ENCODE measurements around the gene EML4. TPM values are rescaled to one million over a fixed set of nuclear protein-coding genes. Genes with fewer than 3 reads are reported as not detected.

Gene EML4
- total RNA-seq, 4 donors from 2014 or later: 11.6 to 29.8 (median 22.4) TPM

GRCh38 chr2:42328923-42329322 lies 159.8 kb downstream of the EML4 start:
- TF ChIP-seq, protein P1, sequence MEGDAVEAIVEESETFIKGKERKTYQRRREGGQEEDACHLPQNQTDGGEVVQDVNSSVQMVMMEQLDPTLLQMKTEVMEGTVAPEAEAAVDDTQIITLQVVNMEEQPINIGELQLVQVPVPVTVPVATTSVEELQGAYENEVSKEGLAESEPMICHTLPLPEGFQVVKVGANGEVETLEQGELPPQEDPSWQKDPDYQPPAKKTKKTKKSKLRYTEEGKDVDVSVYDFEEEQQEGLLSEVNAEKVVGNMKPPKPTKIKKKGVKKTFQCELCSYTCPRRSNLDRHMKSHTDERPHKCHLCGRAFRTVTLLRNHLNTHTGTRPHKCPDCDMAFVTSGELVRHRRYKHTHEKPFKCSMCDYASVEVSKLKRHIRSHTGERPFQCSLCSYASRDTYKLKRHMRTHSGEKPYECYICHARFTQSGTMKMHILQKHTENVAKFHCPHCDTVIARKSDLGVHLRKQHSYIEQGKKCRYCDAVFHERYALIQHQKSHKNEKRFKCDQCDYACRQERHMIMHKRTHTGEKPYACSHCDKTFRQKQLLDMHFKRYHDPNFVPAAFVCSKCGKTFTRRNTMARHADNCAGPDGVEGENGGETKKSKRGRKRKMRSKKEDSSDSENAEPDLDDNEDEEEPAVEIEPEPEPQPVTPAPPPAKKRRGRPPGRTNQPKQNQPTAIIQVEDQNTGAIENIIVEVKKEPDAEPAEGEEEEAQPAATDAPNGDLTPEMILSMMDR (IDR thresholded peaks at IDR 0.05): no peak
- TF ChIP-seq POLR2A (IDR thresholded peaks at IDR 0.05): no peak
- intact Hi-C loops (cut with DNase I): loop anchor here (10.0 kb wide), 1 partner anchor 234 kb away; no protein-coding TSS in a partner anchor

DNA sequence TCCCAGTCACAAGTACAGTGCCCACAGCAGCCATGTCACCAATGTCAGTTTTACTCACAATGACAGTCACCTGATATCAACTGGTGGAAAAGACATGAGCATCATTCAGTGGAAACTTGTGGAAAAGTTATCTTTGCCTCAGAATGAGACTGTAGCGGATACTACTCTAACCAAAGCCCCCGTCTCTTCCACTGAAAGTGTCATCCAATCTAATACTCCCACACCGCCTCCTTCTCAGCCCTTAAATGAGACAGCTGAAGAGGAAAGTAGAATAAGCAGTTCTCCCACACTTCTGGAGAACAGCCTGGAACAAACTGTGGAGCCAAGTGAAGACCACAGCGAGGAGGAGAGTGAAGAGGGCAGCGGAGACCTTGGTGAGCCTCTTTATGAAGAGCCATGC lies 160.6 kb downstream of the EML4 start:
- H3K27ac ChIP-seq: no peak overlapping the region
- no peaks in the 10 kb centered on the region for H3K9me3 ChIP-seq
- H3K36me3 ChIP-seq: peaks cover 0 to 69% (median 12%) of the 10 kb centered on the region in 3 donors
- intact Hi-C loops (cut with DNase I): loop anchor here (10.0 kb wide), 1 partner anchor 235 kb away; no protein-coding TSS in a partner anchor
- TF ChIP-seq, protein P1 (IDR thresholded peaks at IDR 0.05): no peak
- DNase-seq: no peak
- H3K27me3 ChIP-seq: no peaks in the 10 kb centered on the region
- peaks cover 0 to 14% (median 0%) of the 10 kb centered on the region in 3 donors for H3K4me1 ChIP-seq
- 100% methylated on average over 5 of the region's 5 CpGs for WGBS, 2 donors
- H3K4me3 ChIP-seq: no peak overlapping the region

More at GRCh38 chr2:42328923-42329322, 159.8 kb downstream of the EML4 start:
- H3K4me3 ChIP-seq: no peak overlapping the region
- 91 to 94% methylated on average over 6 of the region's 6 CpGs for WGBS, 2 donors
- H3K27ac ChIP-seq: no peak overlapping the region
- no peak for DNase-seq
- H3K9me3 ChIP-seq: no peaks in the 10 kb centered on the region
- peaks cover 0 to 61% (median 9%) of the 10 kb centered on the region in 3 donors for H3K36me3 ChIP-seq
- H3K4me1 ChIP-seq: peaks cover 0 to 14% (median 0%) of the 10 kb centered on the region in 3 donors
- H3K27me3 ChIP-seq: no peaks in the 10 kb centered on the region

DNA sequence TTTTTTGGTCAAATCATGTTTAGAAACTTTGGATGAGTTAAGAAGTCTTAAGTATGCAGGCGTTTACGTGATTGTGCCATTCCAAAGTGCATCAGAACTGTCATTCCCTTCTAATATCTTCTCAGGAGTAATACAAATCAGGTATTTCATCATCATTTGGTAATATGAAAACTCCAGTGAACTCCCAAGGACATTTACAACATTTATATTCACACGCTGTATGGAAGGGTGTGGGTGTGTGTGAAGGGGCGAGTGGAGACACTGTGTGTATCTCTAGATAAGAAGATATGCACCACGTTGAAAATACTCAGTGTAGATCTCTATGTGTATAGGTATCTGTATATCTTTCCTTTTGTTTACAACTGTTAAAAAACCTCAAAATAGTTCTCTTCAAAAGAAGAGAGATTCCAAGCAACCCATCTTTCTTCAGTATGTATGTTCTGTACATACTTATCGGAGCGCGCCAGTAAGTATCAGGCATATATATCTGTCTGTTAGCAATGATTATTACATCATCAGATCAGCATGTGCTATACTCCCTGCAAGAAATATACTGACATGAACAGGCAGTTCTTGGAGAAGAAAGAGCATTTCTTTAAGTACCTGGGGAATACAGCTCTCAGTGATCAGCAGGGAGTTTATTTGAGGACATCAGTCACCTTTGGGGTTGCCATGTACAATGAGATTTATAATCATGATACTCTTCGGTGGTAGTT lies 162.6 kb downstream of the EML4 start:
- peaks cover 0 to 13% (median 0%) of the 10 kb centered on the region in 3 donors for H3K4me1 ChIP-seq
- H3K27ac ChIP-seq: no peak overlapping the region
- no peaks in the 10 kb centered on the region for H3K9me3 ChIP-seq
- no peak for DNase-seq
- WGBS, 2 donors: 87 to 89% methylated on average over 9 of the region's 9 CpGs
- H3K4me3 ChIP-seq: no peak overlapping the region
- TF ChIP-seq POLR2A (IDR thresholded peaks at IDR 0.05): no peak
- TF ChIP-seq, protein P1 (IDR thresholded peaks at IDR 0.05): no peak
- H3K36me3 ChIP-seq: peaks cover 5 to 79% (median 12%) of the 10 kb centered on the region in 3 donors
- intact Hi-C loops (cut with DNase I): no loop called here
- no peaks in the 10 kb centered on the region for H3K27me3 ChIP-seq

- peaks cover 5 to 86% (median 12%) of the 10 kb centered on the region in 3 donors for H3K36me3 ChIP-seq
- intact Hi-C loops (cut with DNase I): no loop called here
- H3K27ac ChIP-seq: no peak overlapping the region
Observed at GRCh38 chr2:42332575-42332974, 163.4 kb downstream of the EML4 start.

GRCh38 chr2:42333579-42333978 lies 164.4 kb downstream of the EML4 start:
- H3K27me3 ChIP-seq: no peaks in the 10 kb centered on the region
- no peak overlapping the region for H3K4me3 ChIP-seq
- peaks cover 5 to 96% (median 18%) of the 10 kb centered on the region in 3 donors for H3K36me3 ChIP-seq
- H3K4me1 ChIP-seq: no peaks in the 10 kb centered on the region
- H3K27ac ChIP-seq: no peak overlapping the region
- no peak for DNase-seq
- WGBS, 2 donors: 91 to 94% methylated on average over 4 of the region's 4 CpGs
- TF ChIP-seq, protein P1 (IDR thresholded peaks at IDR 0.05): no peak
- no peak for TF ChIP-seq POLR2A (IDR thresholded peaks at IDR 0.05)
- intact Hi-C loops (cut with DNase I): no loop called here
- H3K9me3 ChIP-seq: no peaks in the 10 kb centered on the region

More at GRCh38 chr2:42332575-42332974, 163.4 kb downstream of the EML4 start:
- 81 to 90% methylated on average over 4 of the region's 4 CpGs for WGBS, 2 donors
- H3K4me3 ChIP-seq: no peak overlapping the region
- TF ChIP-seq POLR2A (IDR thresholded peaks at IDR 0.05): no peak
- TF ChIP-seq, protein P1 (IDR thresholded peaks at IDR 0.05): no peak
- peaks cover 0 to 4% (median 0%) of the 10 kb centered on the region in 3 donors for H3K4me1 ChIP-seq
- no peaks in the 10 kb centered on the region for H3K27me3 ChIP-seq
- no peak for DNase-seq
- no peaks in the 10 kb centered on the region for H3K9me3 ChIP-seq
